T1000 (cell line): ENCODE data around the gene TYSND1.
"Not testable (repeated sequence)": the region's sequence is repeated elsewhere in the genome, so short reads cannot be mapped to it uniquely, and the experiment has no call there.

Experiments used
- DNase-seq: peaks from one replicate; lab custom pipeline; 2025; ENCODE audit warnings: mixed read lengths; lab: John Stamatoyannopoulos, UW

Gene TYSND1

GRCh38 chr10:70164163-70164562 lies 17.7 kb upstream of the TYSND1 start:
- DNase-seq: no peak

GRCh38 chr10:70163448-70163847 lies 16.9 kb upstream of the TYSND1 start:
- DNase-seq: no peak

GRCh38 chr10:70162892-70163201 lies 16.3 kb upstream of the TYSND1 start:
- DNase-seq: no peak

- DNase-seq: no peak
Measured at GRCh38 chr10:70162151-70162891, 15.8 kb upstream of the TYSND1 start.

- no peak for DNase-seq
Measured at GRCh38 chr10:70160798-70161197, 14.3 kb upstream of the TYSND1 start.

GRCh38 chr10:70159366-70159765 lies 12.9 kb upstream of the TYSND1 start:
- not testable (repeated sequence) for DNase-seq

- no peak for DNase-seq
Measured at GRCh38 chr10:70158113-70158512, 11.6 kb upstream of the TYSND1 start.

- no peak for DNase-seq
Measured at GRCh38 chr10:70155255-70155838, 8.8 kb upstream of the TYSND1 start.

GRCh38 chr10:70148516-70148915 lies 2.0 kb upstream of the TYSND1 start:
- no peak for DNase-seq

GRCh38 chr10:70147259-70147625 lies 742 bp upstream of the TYSND1 start:
- DNase-seq: no peak

- peak; percentile 62 for DNase-seq
Measured at GRCh38 chr10:70145666-70146488, 623 bp downstream of the TYSND1 start.

- DNase-seq: peak; percentile 52
Measured at GRCh38 chr10:70145166-70145665, 1.3 kb downstream of the TYSND1 start.

- DNase-seq: no peak
Measured at GRCh38 chr10:70144372-70145110, 2.0 kb downstream of the TYSND1 start.

- DNase-seq: no peak
Measured at GRCh38 chr10:70142555-70142954, 3.9 kb downstream of the TYSND1 start.

- no peak for DNase-seq
Measured at GRCh38 chr10:70140297-70140696, 6.2 kb downstream of the TYSND1 start.

- DNase-seq: no peak
Measured at GRCh38 chr10:70139997-70140250, 6.6 kb downstream of the TYSND1 start.

GRCh38 chr10:70139151-70139996 lies 7.1 kb downstream of the TYSND1 start:
- DNase-seq: no peak

GRCh38 chr10:70137927-70138883 lies 8.3 kb downstream of the TYSND1 start:
- DNase-seq: no peak

GRCh38 chr10:70137135-70137534 lies 9.4 kb downstream of the TYSND1 start:
- no peak for DNase-seq

- no peak for DNase-seq
Measured at GRCh38 chr10:70135684-70136083, 10.8 kb downstream of the TYSND1 start.
